GM12891 (cell line): ENCODE results near the gene MCAM.

Source experiments
- DNase-seq: peaks from one replicate; pipeline ENCODE4 v3.0.0; 2011; ENCODE audit warnings: low spot score; ENCODE audit not compliant: insufficient read length
- FAIRE-seq: peaks from 2 replicates; lab custom pipeline; 2011; peaks lifted over from hg19 to GRCh38; lab: Jason Lieb, UNC
- PAX5 ChIP-seq: IDR thresholded peaks from 2 replicates; pipeline ENCODE4 v1.6.1; 2011; ENCODE audit warnings: low read length, moderate library complexity, mild to moderate bottlenecking; ENCODE audit not compliant: insufficient read depth, severe bottlenecking
- POLR2A ChIP-seq: IDR thresholded peaks from 2 replicates; pipeline ENCODE4 v1.6.1; 2011; ENCODE audit warnings: low read depth, low read length, control low read depth
- POLR2AphosphoS5 ChIP-seq: IDR thresholded peaks from 2 replicates; pipeline ENCODE4 v1.6.1; 2011; ENCODE audit warnings: low read depth, low read length, control low read depth
- POU2F2 ChIP-seq: IDR thresholded peaks from 2 replicates; pipeline ENCODE4 v1.6.1; 2011; ENCODE audit warnings: low read depth, mild to moderate bottlenecking, control low read depth, low read length, moderate library complexity
- SPI1 ChIP-seq: IDR thresholded peaks from 2 replicates; pipeline ENCODE4 v1.6.1; 2011; ENCODE audit warnings: low read depth, low read length, control low read depth
- TAF1 ChIP-seq: IDR thresholded peaks from 2 replicates; pipeline ENCODE4 v1.6.1; 2011; ENCODE audit warnings: low read depth, low read length, control low read depth

The MCAM gene

GRCh38 chr11:119266517-119267255 is 50.2 kb downstream of the MCAM start:
- TF ChIP-seq SPI1 (no peak), POLR2A (no peak), POU2F2 (no peak), POLR2AphosphoS5 (no peak)
- peak; percentile 59 for FAIRE-seq
- DNase-seq, result no peak

- DNase-seq (no peak), FAIRE-seq (no peak)
- no peak for TF ChIP-seq SPI1
- no peak for TF ChIP-seq PAX5
- no peak for TF ChIP-seq POLR2AphosphoS5
- no peak for TF ChIP-seq POLR2A
These were observed 50.9 kb downstream of the MCAM start for GRCh38 chr11:119266063-119266462.

DNA sequence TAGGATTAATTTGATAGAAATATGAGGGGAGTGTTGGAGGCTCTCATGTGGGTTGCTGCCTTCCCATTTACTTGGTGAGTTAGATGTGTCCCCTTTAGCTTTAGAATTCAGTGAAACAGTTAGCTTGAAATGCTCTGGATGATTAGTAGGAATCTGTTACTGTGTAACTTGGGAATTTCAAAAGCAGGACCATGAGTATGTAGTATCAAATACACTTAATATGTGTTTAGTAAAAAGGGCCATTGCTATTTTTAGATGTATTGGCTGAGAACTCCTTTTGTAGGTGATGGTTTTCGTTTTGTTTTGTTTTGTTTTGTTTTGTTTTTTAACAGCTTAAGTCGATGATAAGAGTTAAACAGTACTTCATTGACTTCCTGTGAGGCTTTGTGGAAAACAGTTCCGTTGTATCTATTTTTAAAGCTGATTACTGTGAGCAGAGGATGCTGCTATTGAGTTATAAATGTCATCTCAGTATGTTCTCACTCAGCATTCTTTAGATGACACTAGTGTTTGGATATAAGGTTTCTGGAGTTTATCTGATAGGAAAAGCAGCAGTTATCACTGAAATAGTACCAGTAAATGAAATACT is 53.5 kb downstream of the MCAM start:
- DNase-seq (no peak), FAIRE-seq (no peak)
- no peak for TF ChIP-seq POU2F2
- TF ChIP-seq POLR2AphosphoS5, result no peak
- no peak for TF ChIP-seq SPI1
- TF ChIP-seq TAF1, result no peak
- TF ChIP-seq PAX5, result no peak
- TF ChIP-seq POLR2A, result no peak

GRCh38 chr11:119262668-119263351 is 54.1 kb downstream of the MCAM start:
- DNase-seq, result no peak

DNA sequence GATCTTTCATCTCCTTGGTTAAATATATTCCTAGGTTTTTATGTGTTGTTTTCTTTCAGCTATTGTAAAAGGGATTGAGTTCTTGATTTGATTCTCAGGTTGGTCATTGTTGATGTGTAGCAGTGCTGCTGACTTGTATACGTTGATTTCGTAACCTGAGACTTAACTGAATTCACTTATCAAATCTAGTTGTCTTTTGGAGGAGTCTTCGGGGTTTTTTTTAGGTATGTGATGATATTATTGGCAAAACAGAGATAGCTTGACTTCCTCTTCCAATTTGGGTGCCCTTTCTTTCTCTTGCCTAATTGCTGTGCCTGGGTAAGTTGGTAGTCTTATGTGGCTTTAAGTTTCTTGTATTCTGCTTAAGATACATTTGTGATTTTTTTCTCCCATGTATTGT is 57.9 kb downstream of the MCAM start:
- DNase-seq (no peak), FAIRE-seq (peak; percentile 65)
- TF ChIP-seq SPI1 (peak; percentile 35; the same call in 1 of the 2 replicates), POLR2AphosphoS5 (no peak), PAX5 (no peak), TAF1 (no peak), POU2F2 (no peak), POLR2A (no peak)

More at GRCh38 chr11:119262668-119263351, 54.1 kb downstream of the MCAM start:
- TF ChIP-seq POLR2AphosphoS5 (no peak), PAX5 (no peak), POU2F2 (no peak), SPI1 (no peak), TAF1 (no peak), POLR2A (no peak)
- peak; percentile 88 for FAIRE-seq
